Small intestine (tissue), 16 donors: ENCODE data around the gene BOD1. TPM values are rescaled to one million over a fixed set of nuclear protein-coding genes. Genes with fewer than 3 reads are reported as not detected.

ENCODE experiments used
- DNase-seq, 2 donors: peaks; one replicate each; pipeline versions ENCODE4 v3.0.0 to v3.0.0-alpha.2; 2013
- FAIRE-seq: peaks from 2 replicates; lab custom pipeline; 2012; peaks lifted over from hg19 to GRCh38; lab: Jason Lieb, UNC
- H3K27ac ChIP-seq, 3 donors: one replicate each; pipeline ENCODE4 v1.5.1; 2013; ENCODE audit warnings: low read length in 2 of 3, mild to moderate bottlenecking in 2 of 3, control low read depth in 1 of 3, inconsistent platforms in 1 of 3, low read depth in 1 of 3, moderate library complexity in 1 of 3
- H3K27me3 ChIP-seq, 3 donors: one replicate each; pipeline ENCODE4 v1.6.1; 2013; ENCODE audit warnings: low read length in 3 of 3, inconsistent platforms in 1 of 3; ENCODE audit not compliant: control insufficient read depth in 3 of 3, insufficient read depth in 3 of 3
- H3K36me3 ChIP-seq, 3 donors: one replicate each; pipeline ENCODE4 v1.6.1; 2013; ENCODE audit warnings: low read length in 3 of 3, inconsistent platforms in 1 of 3, low read depth in 1 of 3, mild to moderate bottlenecking in 1 of 3, moderate library complexity in 1 of 3; ENCODE audit not compliant: control insufficient read depth in 3 of 3, insufficient read depth in 2 of 3
- H3K4me1 ChIP-seq, 3 donors: one replicate each; pipeline ENCODE4 v1.6.1; 2013; ENCODE audit warnings: low read length in 2 of 3, inconsistent platforms in 1 of 3, low read depth in 1 of 3, mild to moderate bottlenecking in 1 of 3, moderate library complexity in 1 of 3; ENCODE audit not compliant: control insufficient read depth in 3 of 3, insufficient read depth in 2 of 3
- H3K4me3 ChIP-seq, 3 donors: one replicate each; pipeline ENCODE4 v1.5.1; 2013; ENCODE audit warnings: low read length in 3 of 3, control low read depth in 1 of 3, inconsistent platforms in 1 of 3, low read depth in 1 of 3, mild to moderate bottlenecking in 1 of 3, moderate library complexity in 1 of 3
- H3K9me3 ChIP-seq, 2 donors: one replicate each; pipeline ENCODE4 v1.6.1; 2013; ENCODE audit warnings: low read depth in 1 of 2, low read length in 1 of 2; ENCODE audit not compliant: control insufficient read depth in 2 of 2, insufficient read depth in 1 of 2
- WGBS, 3 donors: extraction: QIAGEN DNeasy Blood & Tissue Kit; methylation state at CpG; one replicate each; pipeline ENCODE4 v1.1.7; 2013; 5-methylcytosine and 5-hydroxymethylcytosine counted together
- long read RNA-seq, 10 donors: transcript quantifications; one replicate each; lab custom pipeline, GENCODE V29; 2026
- polyA plus RNA-seq, 4 donors: library from polyadenylated mRNA; stranded (reverse) in 3 of 4; unstranded in 1 of 4; fragments of 200-250 nt in 3 of 4; fragments of 120-200 nt in 1 of 4; gene quantifications; one replicate each; pipeline versions ENCODE4 v1.2.1 to v1.2.3, GENCODE V29; 2013
- donor health status: healthy with polysubstance abuse.
- donor health status: control.
- donor health status: control.
- donor health status: Bipolar disorder and iron deficiency.
- donor health status: healthy.

BOD1 gene
- polyA plus RNA-seq: 10 to 100 TPM; 22.4 to 76.7 (median 36.6) TPM
- long read RNA-seq, donor 1, transcript BOD1-202 (4 exons, 1,562 nt): major isoform, 42 of 47 reads
- long read RNA-seq, donor 1, partial matches to known transcripts: 0 of 47 reads
- long read RNA-seq, donor 1, other reads (novel, unspliced or antisense): 0 of 47 reads
- long read RNA-seq, donor 2, transcript BOD1-202 (4 exons, 1,562 nt): major isoform, 8 of 9 reads
- long read RNA-seq, donor 2, partial matches to known transcripts: 0 of 9 reads
- long read RNA-seq, donor 2, other reads (novel, unspliced or antisense): 0 of 9 reads
- long read RNA-seq, donor 3, transcript BOD1-202 (4 exons, 1,562 nt): major isoform, 13 of 17 reads
- long read RNA-seq, donor 3, partial matches to known transcripts: 0 of 17 reads
- long read RNA-seq, donor 3, other reads (novel, unspliced or antisense): 0 of 17 reads
- long read RNA-seq, donor 4: 0 reads
- long read RNA-seq, donor 5, partial matches to known transcripts: 0 of 5 reads
- long read RNA-seq, donor 5, other reads (novel, unspliced or antisense): 0 of 5 reads
- long read RNA-seq, donor 6, transcript BOD1-202 (4 exons, 1,562 nt): major isoform, 13 of 19 reads
- long read RNA-seq, donor 6, partial matches to known transcripts: 0 of 19 reads
- long read RNA-seq, donor 6, other reads (novel, unspliced or antisense): 0 of 19 reads
- long read RNA-seq, donor 7, transcript BOD1-207 (2 exons, 736 nt): minor isoform, 5 of 40 reads
- long read RNA-seq, donor 7, transcript BOD1-202 (4 exons, 1,562 nt): major isoform, 30 of 40 reads
- long read RNA-seq, donor 7, partial matches to known transcripts: 0 of 40 reads
- long read RNA-seq, donor 7, other reads (novel, unspliced or antisense): 0 of 40 reads
- long read RNA-seq, donor 8, partial matches to known transcripts: 0 of 2 reads
- long read RNA-seq, donor 8, other reads (novel, unspliced or antisense): 0 of 2 reads
- long read RNA-seq, donor 9, transcript BOD1-202 (4 exons, 1,562 nt): major isoform, 6 of 10 reads
- long read RNA-seq, donor 9, partial matches to known transcripts: 0 of 10 reads
- long read RNA-seq, donor 9, other reads (novel, unspliced or antisense): 0 of 10 reads
- long read RNA-seq, donor 10, transcript BOD1-207 (2 exons, 736 nt): minor isoform, 7 of 39 reads
- long read RNA-seq, donor 10, transcript BOD1-202 (4 exons, 1,562 nt): major isoform, 27 of 39 reads
- long read RNA-seq, donor 10, partial matches to known transcripts: 0 of 39 reads
- long read RNA-seq, donor 10, other reads (novel, unspliced or antisense): 0 of 39 reads

DNA sequence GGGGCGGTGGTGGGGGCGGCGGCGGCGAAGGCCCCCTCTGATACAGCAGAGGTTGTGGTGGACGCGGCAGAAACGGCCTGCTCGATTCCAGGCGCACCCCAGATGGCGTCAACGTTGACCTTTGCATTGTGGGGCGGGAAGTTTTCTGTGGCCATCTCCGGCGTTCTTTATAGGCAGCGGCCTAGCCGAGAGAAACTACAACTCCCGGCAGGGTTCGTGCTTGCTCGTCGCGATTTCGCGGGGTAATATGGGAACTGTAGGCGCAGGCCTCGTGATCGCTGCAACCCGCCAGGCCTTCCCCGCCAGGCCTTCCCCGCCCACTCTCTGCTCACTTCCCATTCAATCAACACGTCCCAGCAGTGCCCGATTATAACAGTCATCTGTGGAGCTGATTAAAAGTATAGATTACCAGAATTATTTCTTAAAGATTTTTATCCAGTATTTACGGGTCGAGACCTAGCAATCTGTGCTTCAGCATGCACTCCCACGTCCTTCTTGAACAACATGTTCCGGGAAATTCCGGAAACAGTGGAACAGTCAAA lies at the start of gene BOD1:
BOD1 (minus strand) TSS at position 74 of the 542 bp plus-strand sequence. CDS start 214 bp downstream, outside the sequence.
- peak within 1 kb of the TSS; percentile 62 to 93 (median 82) for H3K27ac ChIP-seq
- no peak for FAIRE-seq
- no peaks in the 10 kb centered on the region for H3K27me3 ChIP-seq
- H3K9me3 ChIP-seq: no peaks in the 10 kb centered on the region
- H3K4me3 ChIP-seq: peak within 1 kb of the TSS; percentile 79 to 96 (median 83)
- peak; percentile 99 for DNase-seq
- H3K36me3 ChIP-seq: peaks cover 0 to 10% (median 3%) of the 10 kb centered on the region in 3 donors
- WGBS, 3 donors: 2 to 4% (median 4%) methylated on average over 36 to 37 of the region's 37 CpGs
- H3K4me1 ChIP-seq: peaks cover 6 to 14% (median 11%) of the 10 kb centered on the region in 3 donors

DNA sequence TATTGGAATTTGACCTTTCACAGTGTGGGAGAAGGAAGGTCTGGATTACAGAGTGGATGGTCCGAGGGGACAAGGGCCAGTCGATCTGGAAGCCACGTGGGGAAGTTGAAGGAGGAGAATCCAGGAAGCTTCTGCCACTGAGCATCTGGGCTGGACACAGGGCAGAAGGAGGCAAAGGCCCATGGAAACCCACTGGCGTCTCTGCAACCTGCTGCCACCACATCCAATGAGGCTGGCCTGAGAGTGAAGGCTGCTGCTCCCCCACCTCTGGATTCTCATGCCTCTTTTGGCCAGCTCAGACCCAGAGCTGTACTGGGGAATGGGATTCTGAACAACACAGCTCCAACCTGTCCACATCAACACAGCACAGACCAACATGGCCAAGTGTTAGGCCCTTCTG lies 48.9 kb upstream of the BOD1 start:
- no peak for FAIRE-seq
- 79 to 89% (median 86%) methylated on average over 4 of the region's 4 CpGs for WGBS, 3 donors
- no peak overlapping the region for H3K27ac ChIP-seq

DNA sequence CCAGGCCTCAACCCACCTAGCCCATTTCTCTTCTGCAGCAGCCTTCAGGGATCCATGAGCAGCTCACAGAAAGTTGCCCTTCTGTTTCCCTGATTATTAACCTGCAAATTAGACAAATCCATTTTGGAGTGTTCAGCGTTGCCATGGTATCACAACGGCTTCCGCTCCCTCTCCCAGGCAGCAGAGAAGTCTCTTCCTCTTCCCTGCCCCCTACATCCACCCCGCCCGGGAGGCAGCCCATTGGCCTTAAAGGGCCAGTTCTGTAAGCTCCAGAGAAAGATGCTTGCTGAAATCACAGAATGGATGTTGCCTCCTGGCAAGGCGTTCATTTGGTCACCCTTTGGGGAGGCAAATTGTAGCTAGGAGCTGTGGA lies 47.7 kb upstream of the BOD1 start:
- DNase-seq: peak in 1 of 2 donors; percentile 33

More for the DNA sequence above, 48.9 kb upstream of the BOD1 start:
- Histone ChIP-seq H3K9me3 (peaks cover 0 to 14% of the 10 kb centered on the region in 2 donors), H3K36me3 (no peaks in the 10 kb centered on the region), H3K4me1 (peaks cover 0 to 1% (median 0%) of the 10 kb centered on the region in 3 donors), H3K27me3 (no peaks in the 10 kb centered on the region), H3K4me3 (no peak overlapping the region)
- DNase-seq: no peak

DNA sequence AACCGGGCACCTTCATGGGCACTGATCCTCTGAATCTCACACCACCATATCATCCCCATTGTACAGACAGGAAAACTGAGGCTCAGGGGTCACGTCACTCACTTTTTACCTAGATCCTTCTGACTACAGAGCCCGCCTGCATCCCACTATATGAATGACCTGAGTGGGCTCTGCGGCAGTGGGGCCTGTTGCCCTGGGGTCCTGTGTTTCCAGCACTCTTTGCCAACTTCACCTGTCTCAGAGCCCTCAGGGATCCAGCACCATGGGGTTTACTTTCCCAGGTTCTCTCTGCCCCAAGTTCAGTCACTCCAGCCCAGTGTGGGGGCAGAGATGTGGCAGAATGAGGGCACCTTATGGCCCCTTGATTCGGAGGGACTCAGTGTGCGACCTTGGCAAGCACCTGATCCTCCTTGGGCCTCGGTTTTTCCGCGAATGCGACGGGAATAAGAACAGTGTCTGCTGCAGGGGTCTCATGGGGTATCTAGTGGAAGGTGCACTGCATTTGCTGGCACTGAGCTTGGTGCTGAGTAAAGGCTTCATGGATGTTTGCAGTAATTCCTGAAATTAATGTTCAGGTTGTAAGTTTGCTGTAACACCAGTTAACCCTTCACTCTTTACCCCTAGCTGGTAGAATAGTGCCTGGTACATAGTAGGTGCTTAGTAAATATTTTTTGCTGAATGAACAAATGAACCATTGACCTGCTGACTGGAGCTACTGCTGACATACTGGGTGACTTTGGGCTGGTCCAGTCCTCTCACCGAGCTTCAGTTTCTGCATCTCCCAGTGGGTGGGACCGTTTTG lies 47.1 kb upstream of the BOD1 start:
- no peak overlapping the region for H3K27ac ChIP-seq
- FAIRE-seq (no peak), DNase-seq (no peak)
- H3K9me3 ChIP-seq: peaks cover 2 to 12% of the 10 kb centered on the region in 2 donors
- no peaks in the 10 kb centered on the region for H3K36me3 ChIP-seq
- no peak overlapping the region for H3K4me3 ChIP-seq
- H3K27me3 ChIP-seq: no peaks in the 10 kb centered on the region
- no peaks in the 10 kb centered on the region for H3K4me1 ChIP-seq
- WGBS, 3 donors: 86 to 91% (median 87%) methylated on average over 13 of the region's 13 CpGs

More for the DNA sequence above, 47.7 kb upstream of the BOD1 start:
- Histone ChIP-seq H3K9me3 (peaks cover 2 to 15% of the 10 kb centered on the region in 2 donors), H3K4me3 (no peak overlapping the region), H3K27me3 (no peaks in the 10 kb centered on the region), H3K4me1 (no peaks in the 10 kb centered on the region), H3K36me3 (no peaks in the 10 kb centered on the region), H3K27ac (no peak overlapping the region)
- no peak for FAIRE-seq
- 30 to 53% (median 37%) methylated on average over 6 of the region's 6 CpGs for WGBS, 3 donors

DNA sequence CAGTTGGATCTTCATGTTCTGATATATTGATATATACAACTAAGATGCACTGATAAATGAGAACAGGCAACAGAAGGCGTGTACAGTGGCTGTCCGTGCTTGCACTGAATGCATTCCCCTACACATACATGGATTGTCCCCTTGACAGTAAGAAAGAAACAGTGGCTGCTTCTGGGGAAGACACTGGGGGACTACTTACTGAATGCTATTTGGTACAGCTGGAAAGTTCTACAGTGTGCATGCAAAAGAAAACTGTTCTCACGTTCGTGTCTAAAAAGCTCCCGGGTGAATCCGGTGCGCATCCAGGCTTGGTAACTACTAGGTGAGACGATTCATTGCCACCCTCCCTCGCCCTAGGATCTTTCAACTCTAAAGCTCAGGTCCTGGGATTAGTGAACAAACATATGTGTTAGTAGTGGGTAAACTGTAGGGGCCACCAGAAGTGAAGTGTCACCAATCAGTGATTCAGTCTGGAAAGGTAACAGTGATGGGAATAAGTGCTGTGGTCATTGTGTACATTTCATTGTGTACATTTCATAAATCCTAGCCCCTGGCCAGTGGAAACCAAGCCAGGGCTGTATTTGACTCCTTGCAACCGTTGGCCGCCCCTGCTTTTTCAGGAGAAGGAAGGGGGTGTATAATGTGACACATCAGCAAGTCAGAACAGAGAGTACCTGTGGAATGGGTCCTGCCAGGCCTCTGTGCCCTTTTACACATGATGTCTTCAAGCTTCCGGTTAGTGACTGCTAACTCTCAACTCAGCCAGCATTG lies 46.3 kb upstream of the BOD1 start:
- H3K9me3 ChIP-seq: peaks cover 2 to 10% of the 10 kb centered on the region in 2 donors
- no peak for DNase-seq
- no peaks in the 10 kb centered on the region for H3K27me3 ChIP-seq
- no peaks in the 10 kb centered on the region for H3K4me1 ChIP-seq
- H3K36me3 ChIP-seq: no peaks in the 10 kb centered on the region
- H3K4me3 ChIP-seq: no peak overlapping the region
- no peak for FAIRE-seq
- no peak overlapping the region for H3K27ac ChIP-seq
- WGBS, 3 donors: 90 to 92% (median 91%) methylated on average over 12 of the region's 12 CpGs

DNA sequence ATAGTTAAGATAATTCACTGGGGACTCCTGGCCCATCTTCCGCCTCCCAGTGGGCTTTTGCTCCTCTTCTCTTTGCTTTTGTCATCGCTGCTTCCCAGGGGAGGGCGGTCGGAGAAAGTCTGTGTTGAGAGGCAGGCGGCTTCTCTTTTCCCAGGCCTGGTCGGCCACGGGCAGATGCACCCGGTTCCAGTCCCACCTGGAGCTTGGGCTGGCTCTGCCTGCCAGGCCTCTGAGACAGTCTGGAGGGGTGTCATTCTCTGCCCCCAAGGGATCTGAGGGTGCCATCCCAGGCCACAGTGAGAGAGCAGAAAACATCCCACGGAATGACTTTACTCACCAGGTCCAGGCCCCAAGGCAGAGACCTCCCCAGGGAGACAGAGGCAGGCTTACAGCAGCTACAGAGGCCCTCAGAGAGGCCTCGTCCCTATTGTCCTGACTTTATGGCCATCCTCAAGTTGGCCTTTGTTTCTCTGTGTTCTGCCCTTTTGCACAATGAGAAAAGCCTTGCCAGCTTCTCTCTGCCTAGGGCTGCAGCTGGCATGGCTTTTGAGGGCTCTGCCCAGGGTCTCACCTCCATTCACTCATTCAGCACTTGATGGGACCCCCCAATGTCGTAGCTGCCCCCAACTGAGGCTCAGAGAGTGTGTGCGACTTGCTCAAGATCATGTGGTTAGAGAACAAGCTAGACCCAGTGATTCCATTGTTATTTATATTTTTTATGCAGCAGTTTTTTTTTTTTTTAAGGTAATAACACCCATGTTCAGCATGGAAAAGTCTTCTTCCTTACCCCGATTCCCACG lies 44.2 kb upstream of the BOD1 start:
- no peaks in the 10 kb centered on the region for H3K36me3 ChIP-seq
- H3K4me3 ChIP-seq: no peak overlapping the region
- no peaks in the 10 kb centered on the region for H3K27me3 ChIP-seq
- peaks cover 2 to 8% of the 10 kb centered on the region in 2 donors for H3K9me3 ChIP-seq
- H3K4me1 ChIP-seq: no peaks in the 10 kb centered on the region
- WGBS, 3 donors: 91 to 95% (median 93%) methylated on average over 14 of the region's 14 CpGs
- DNase-seq: no peak
- no peak for FAIRE-seq
- H3K27ac ChIP-seq: no peak overlapping the region
